SK-N-MC (cell line): ENCODE results near the gene DIPK1C.

Experiments used
- EZH2 ChIP-seq: fragments of 200-600 bp; sonication (generic); IDR thresholded peaks from one replicate; pipeline ENCODE4 v1.6.1; 2017; ENCODE audit warnings: antibody characterized with exemption
- FOXP2 ChIP-seq: optimal IDR thresholded peaks from 2 replicates; pipeline ENCODE3; 2011; ENCODE audit warnings: mild to moderate bottlenecking, moderate library complexity; ENCODE audit not compliant: insufficient read depth; ENCODE audit errors: extremely low read length, control extremely low read depth
- POLR2AphosphoS5 ChIP-seq: IDR thresholded peaks from 2 replicates; pipeline ENCODE4 v1.6.1; 2012; ENCODE audit warnings: mild to moderate bottlenecking, low read depth, low read length, borderline replicate concordance

DNA sequence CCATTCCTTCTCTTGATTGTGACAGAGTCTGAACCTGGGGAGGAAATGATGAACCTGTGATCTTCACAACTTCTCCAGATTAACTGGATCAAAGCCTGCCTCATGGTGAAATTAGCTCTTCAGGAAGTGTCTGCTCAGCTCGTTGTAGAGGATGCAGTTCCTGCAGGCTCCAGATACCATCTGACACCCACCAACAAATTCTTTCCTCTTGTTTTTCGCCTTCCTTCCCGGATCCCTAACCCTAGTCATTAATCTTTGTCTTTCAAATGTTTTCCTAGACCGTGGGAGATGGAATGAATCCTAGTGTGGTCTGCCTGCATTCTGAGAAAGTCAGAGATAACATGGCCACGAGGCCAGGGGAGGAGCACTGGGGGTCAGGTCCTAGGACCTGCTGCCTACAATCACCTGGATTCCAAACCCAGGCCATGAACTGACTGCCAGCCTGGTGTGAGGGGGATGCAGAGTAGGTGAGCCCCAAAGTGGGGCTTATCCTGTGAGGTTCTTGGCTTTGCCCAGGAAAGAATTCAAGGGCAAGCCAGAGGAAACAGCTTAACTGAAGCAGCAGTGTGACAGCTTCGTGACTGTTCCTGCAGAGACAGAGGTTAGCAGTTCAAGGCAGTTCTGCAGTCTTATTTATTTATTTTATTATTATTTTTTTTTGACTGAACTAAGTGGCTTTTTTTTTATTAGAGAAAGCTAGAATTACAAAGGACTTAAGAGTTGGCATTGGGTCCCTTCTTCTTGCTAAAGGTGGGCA is 67.8 kb downstream of the DIPK1C start:
- TF ChIP-seq EZH2 (no peak), POLR2AphosphoS5 (no peak), FOXP2 (no peak)
